HG02840 (cell line): ENCODE measurements around the gene ZFYVE28.

Source experiments
- ATAC-seq: cut with Tn5 transposase; IDR thresholded peaks from one replicate; pipeline ENCODE4 v1.9.1; 2021; ENCODE audit warnings: mild to moderate bottlenecking, moderate library complexity, moderate number of reproducible peaks; ENCODE audit not compliant: unreplicated experiment, low FRiP score

The ZFYVE28 gene

GRCh38 chr4:2295500-2295899, 122.9 kb downstream of the ZFYVE28 start:
- ATAC-seq, result no peak

- no peak for ATAC-seq
Measured at GRCh38 chr4:2292646-2293108, 125.8 kb downstream of the ZFYVE28 start.

GRCh38 chr4:2291705-2292645, 126.5 kb downstream of the ZFYVE28 start:
- ATAC-seq, result no peak

GRCh38 chr4:2290974-2291704, 127.3 kb downstream of the ZFYVE28 start:
- ATAC-seq, result no peak

GRCh38 chr4:2290488-2290887, 128.0 kb downstream of the ZFYVE28 start:
- ATAC-seq, result no peak

GRCh38 chr4:2289955-2290333, 128.5 kb downstream of the ZFYVE28 start:
- ATAC-seq, result no peak

GRCh38 chr4:2289311-2289954, 129.0 kb downstream of the ZFYVE28 start:
- ATAC-seq, result no peak

- ATAC-seq, result no peak
Measured at GRCh38 chr4:2288051-2288541, 130.3 kb downstream of the ZFYVE28 start.

- no peak for ATAC-seq
Measured at GRCh38 chr4:2287594-2287915, 130.9 kb downstream of the ZFYVE28 start.

GRCh38 chr4:2286904-2287593, 131.4 kb downstream of the ZFYVE28 start:
- no peak for ATAC-seq

- no peak for ATAC-seq
Measured at GRCh38 chr4:2285613-2286381, 132.6 kb downstream of the ZFYVE28 start.

- no peak for ATAC-seq
Measured at GRCh38 chr4:2284934-2285612, 133.4 kb downstream of the ZFYVE28 start.

GRCh38 chr4:2284161-2284933, 134.1 kb downstream of the ZFYVE28 start:
- ATAC-seq, result no peak

GRCh38 chr4:2283199-2283711, 135.2 kb downstream of the ZFYVE28 start:
- no peak for ATAC-seq

GRCh38 chr4:2281575-2282343, 136.7 kb downstream of the ZFYVE28 start:
- ATAC-seq, result no peak

- ATAC-seq, result no peak
Measured at GRCh38 chr4:2280531-2281300, 137.7 kb downstream of the ZFYVE28 start.

- no peak for ATAC-seq
Measured at GRCh38 chr4:2277956-2278355, 140.5 kb downstream of the ZFYVE28 start.
